Measurements from ENCODE around the gene SIL1.

The SIL1 gene

GRCh38 chr5:139185589-139185988 is 12.6 kb downstream of the SIL1 start:
- H3K27me3 ChIP-seq (replicated peaks in 2 of 5; ENCODE audit: control insufficient read depth in 4 of 5, insufficient read depth in 5 of 5, low read length in 4 of 5), result no peaks in the 10 kb centered on the region
- WGBS (ENCODE audit: insufficient coverage), result 14% methylated on average over 1 of the region's 1 CpG
- H3K36me3 ChIP-seq (ENCODE audit: control insufficient read depth in 4 of 4, insufficient read depth in 4 of 4, low read length in 3 of 4), result peaks cover 0 to 22% (median 5%) of the 10 kb centered on the region in 4 experiments
- H3K4me3 ChIP-seq (ENCODE audit: control insufficient read depth in 1 of 7, extremely low read depth in 1 of 7, insufficient read depth in 4 of 7, low read depth in 2 of 7, low read length in 6 of 7), result peak overlapping the region in 2 of 7 experiments; percentile 1 to 65
- POLR2A ChIA-PET, result interaction anchor here (0.6 kb wide), 1 partner anchor 88 kb away, joined by 3 read pairs; no protein-coding TSS in a partner anchor
- H3K27ac ChIP-seq (ENCODE audit: insufficient read depth in 1 of 2, low read depth in 1 of 2, low read length in 2 of 2, poor library complexity in 1 of 2, severe bottlenecking in 2 of 2), result no peak overlapping the region
- H3K9me3 ChIP-seq (ENCODE audit: control extremely low read depth in 1 of 5, control insufficient read depth in 4 of 5, insufficient read depth in 2 of 5, low read depth in 1 of 5, low read length in 4 of 5), result no peaks in the 10 kb centered on the region
- CTCF ChIA-PET, result interaction anchor here (0.8 to 1.7 kb wide), 5 partner anchors 11 to 86 kb away, joined by 3 to 4 read pairs (median 3); no protein-coding TSS in a partner anchor
- DNase-seq, result peak in 2 of 3 donors; percentile 24 to 31
- H3K4me1 ChIP-seq (ENCODE audit: control extremely low read depth in 1 of 4, control insufficient read depth in 4 of 4, insufficient read depth in 4 of 4, low read length in 3 of 4), result peaks cover 5 to 62% (median 34%) of the 10 kb centered on the region in 4 experiments

- no peaks in the 10 kb centered on the region for H3K27me3 ChIP-seq (replicated peaks in 2 of 5; ENCODE audit: control insufficient read depth in 4 of 5, insufficient read depth in 5 of 5, low read length in 4 of 5)
- peaks cover 0 to 13% (median 5%) of the 10 kb centered on the region in 4 experiments for H3K36me3 ChIP-seq (ENCODE audit: control insufficient read depth in 4 of 4, insufficient read depth in 4 of 4, low read length in 3 of 4)
- no peak for DNase-seq
- CTCF ChIA-PET, result no interaction called here
- no peaks in the 10 kb centered on the region for H3K9me3 ChIP-seq (ENCODE audit: control extremely low read depth in 1 of 5, control insufficient read depth in 4 of 5, insufficient read depth in 2 of 5, low read depth in 1 of 5, low read length in 4 of 5)
- 100% methylated on average over 2 of the region's 2 CpGs for WGBS (ENCODE audit: insufficient coverage)
- H3K4me1 ChIP-seq (ENCODE audit: control extremely low read depth in 1 of 4, control insufficient read depth in 4 of 4, insufficient read depth in 4 of 4, low read length in 3 of 4), result peaks cover 2 to 65% (median 39%) of the 10 kb centered on the region in 4 experiments
- no peak overlapping the region for H3K4me3 ChIP-seq (ENCODE audit: control insufficient read depth in 1 of 7, extremely low read depth in 1 of 7, insufficient read depth in 4 of 7, low read depth in 2 of 7, low read length in 6 of 7)
- POLR2A ChIA-PET, result no interaction called here
- H3K27ac ChIP-seq (ENCODE audit: insufficient read depth in 1 of 2, low read depth in 1 of 2, low read length in 2 of 2, poor library complexity in 1 of 2, severe bottlenecking in 2 of 2), result no peak overlapping the region
Measured at GRCh38 chr5:139183502-139183901, 14.7 kb downstream of the SIL1 start.

DNA sequence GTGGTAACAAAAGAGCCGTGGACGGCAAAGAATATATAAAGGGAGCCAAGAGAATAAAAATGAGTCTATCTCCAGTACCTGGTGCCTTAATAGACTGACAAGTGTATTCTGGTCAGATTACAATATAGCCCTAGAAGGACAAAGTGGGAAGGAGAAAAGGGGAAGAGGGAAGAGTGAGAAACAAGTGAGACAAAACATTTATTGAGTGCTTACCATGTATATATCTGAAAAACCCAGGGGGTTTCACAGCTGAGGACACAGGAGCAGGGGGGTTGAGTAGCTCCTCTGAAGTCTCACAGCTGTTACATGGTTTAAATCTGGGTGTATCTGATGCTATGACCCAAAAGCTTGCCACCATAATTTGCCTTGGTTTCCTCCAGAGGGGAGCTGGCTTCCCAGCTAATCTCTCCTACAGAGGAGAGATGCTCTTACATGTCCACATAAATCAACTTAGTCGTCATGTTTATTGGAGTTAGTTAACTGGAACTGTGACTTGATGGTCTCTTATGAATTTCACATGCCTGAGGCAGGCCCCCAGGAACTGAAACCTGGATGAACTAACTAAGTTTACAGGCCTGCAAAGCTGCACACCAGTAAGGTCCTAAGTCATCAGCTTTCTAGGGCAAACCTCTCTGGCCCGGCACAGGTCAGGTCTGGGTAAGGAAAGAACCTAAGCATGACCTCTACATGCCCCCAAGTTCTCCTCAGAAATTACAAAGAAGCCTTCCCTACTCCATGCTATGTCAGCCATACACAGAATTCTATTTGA is 15.5 kb downstream of the SIL1 start:
- POLR2A ChIA-PET, result no interaction called here
- Histone ChIP-seq H3K27me3 (replicated peaks in 2 of 5; ENCODE audit: control insufficient read depth in 4 of 5, insufficient read depth in 5 of 5, low read length in 4 of 5) (no peaks in the 10 kb centered on the region), H3K4me3 (ENCODE audit: control insufficient read depth in 1 of 7, extremely low read depth in 1 of 7, insufficient read depth in 4 of 7, low read depth in 2 of 7, low read length in 6 of 7) (no peak overlapping the region), H3K27ac (ENCODE audit: insufficient read depth in 1 of 2, low read depth in 1 of 2, low read length in 2 of 2, poor library complexity in 1 of 2, severe bottlenecking in 2 of 2) (no peak overlapping the region), H3K4me1 (ENCODE audit: control extremely low read depth in 1 of 4, control insufficient read depth in 4 of 4, insufficient read depth in 4 of 4, low read length in 3 of 4) (peaks cover 7 to 68% (median 43%) of the 10 kb centered on the region in 4 experiments), H3K9me3 (ENCODE audit: control extremely low read depth in 1 of 5, control insufficient read depth in 4 of 5, insufficient read depth in 2 of 5, low read depth in 1 of 5, low read length in 4 of 5) (no peaks in the 10 kb centered on the region), H3K36me3 (ENCODE audit: control insufficient read depth in 4 of 4, insufficient read depth in 4 of 4, low read length in 3 of 4) (peaks cover 0 to 11% (median 3%) of the 10 kb centered on the region in 4 experiments)
- 96% methylated on average over 2 of the region's 4 CpGs for WGBS (ENCODE audit: insufficient coverage)
- DNase-seq, result no peak
- CTCF ChIA-PET, result interaction anchor here (1.3 kb wide), 1 partner anchor 12 kb away, joined by 3 read pairs; no protein-coding TSS in a partner anchor

DNA sequence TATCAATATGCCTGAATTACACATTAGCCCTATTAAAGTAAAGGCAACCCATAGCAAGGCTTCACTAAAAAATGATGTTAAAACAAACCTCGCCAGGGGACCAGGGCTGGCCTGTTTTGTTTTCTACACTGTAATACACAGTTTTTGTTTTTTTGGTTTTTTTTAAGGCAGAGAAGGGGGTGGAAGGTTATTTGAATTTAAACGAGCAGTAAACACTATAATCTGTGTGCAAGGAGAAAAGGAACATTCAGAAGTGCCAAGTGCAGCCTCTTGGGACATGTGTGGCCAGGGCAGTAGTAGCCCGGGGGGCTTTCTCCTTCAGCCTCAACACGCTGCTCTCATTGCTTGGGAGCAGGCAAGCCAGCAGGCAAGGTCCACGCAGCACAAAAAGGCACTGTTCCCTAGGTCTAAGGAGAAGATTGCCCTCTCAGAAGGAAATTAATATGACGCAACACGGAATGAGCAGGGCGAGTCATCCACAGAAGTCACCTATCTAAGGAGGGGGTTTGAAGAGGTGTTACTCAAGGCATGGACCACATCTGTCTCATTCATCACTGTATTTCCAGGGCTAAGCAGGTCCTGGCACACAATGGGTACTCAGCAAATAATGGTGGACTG is 16.2 kb downstream of the SIL1 start:
- Histone ChIP-seq H3K27me3 (replicated peaks in 2 of 5; ENCODE audit: control insufficient read depth in 4 of 5, insufficient read depth in 5 of 5, low read length in 4 of 5) (no peaks in the 10 kb centered on the region), H3K36me3 (ENCODE audit: control insufficient read depth in 4 of 4, insufficient read depth in 4 of 4, low read length in 3 of 4) (peaks cover 0 to 8% (median under 1%) of the 10 kb centered on the region in 4 experiments), H3K9me3 (ENCODE audit: control extremely low read depth in 1 of 5, control insufficient read depth in 4 of 5, insufficient read depth in 2 of 5, low read depth in 1 of 5, low read length in 4 of 5) (no peaks in the 10 kb centered on the region), H3K4me1 (ENCODE audit: control extremely low read depth in 1 of 4, control insufficient read depth in 4 of 4, insufficient read depth in 4 of 4, low read length in 3 of 4) (peaks cover 7 to 72% (median 48%) of the 10 kb centered on the region in 4 experiments), H3K4me3 (ENCODE audit: control insufficient read depth in 1 of 7, extremely low read depth in 1 of 7, insufficient read depth in 4 of 7, low read depth in 2 of 7, low read length in 6 of 7) (no peak overlapping the region), H3K27ac (ENCODE audit: insufficient read depth in 1 of 2, low read depth in 1 of 2, low read length in 2 of 2, poor library complexity in 1 of 2, severe bottlenecking in 2 of 2) (no peak overlapping the region)
- ChIA-PET POLR2A (no interaction called here), CTCF (interaction anchor here (1.3 kb wide), 1 partner anchor 12 kb away, joined by 3 read pairs; no protein-coding TSS in a partner anchor)
- peak in 2 of 3 donors; percentile 25 to 45 for DNase-seq
- WGBS (ENCODE audit: insufficient coverage), result 95% methylated on average over 7 of the region's 8 CpGs

GRCh38 chr5:139181322-139181730 is 16.8 kb downstream of the SIL1 start:
- no peak overlapping the region for H3K4me3 ChIP-seq (ENCODE audit: control insufficient read depth in 1 of 7, extremely low read depth in 1 of 7, insufficient read depth in 4 of 7, low read depth in 2 of 7, low read length in 6 of 7)
- no CpG with 5 or more reads among the region's 2 CpGs for WGBS (ENCODE audit: insufficient coverage)
- ChIA-PET CTCF (no interaction called here), POLR2A (no interaction called here)
- peaks cover 0 to 2% (median 0%) of the 10 kb centered on the region in 4 experiments for H3K36me3 ChIP-seq (ENCODE audit: control insufficient read depth in 4 of 4, insufficient read depth in 4 of 4, low read length in 3 of 4)
- no peak overlapping the region for H3K27ac ChIP-seq (ENCODE audit: insufficient read depth in 1 of 2, low read depth in 1 of 2, low read length in 2 of 2, poor library complexity in 1 of 2, severe bottlenecking in 2 of 2)
- H3K9me3 ChIP-seq (ENCODE audit: control extremely low read depth in 1 of 5, control insufficient read depth in 4 of 5, insufficient read depth in 2 of 5, low read depth in 1 of 5, low read length in 4 of 5), result no peaks in the 10 kb centered on the region
- peaks cover 7 to 67% (median 46%) of the 10 kb centered on the region in 4 experiments for H3K4me1 ChIP-seq (ENCODE audit: control extremely low read depth in 1 of 4, control insufficient read depth in 4 of 4, insufficient read depth in 4 of 4, low read length in 3 of 4)
- H3K27me3 ChIP-seq (replicated peaks in 2 of 5; ENCODE audit: control insufficient read depth in 4 of 5, insufficient read depth in 5 of 5, low read length in 4 of 5), result no peaks in the 10 kb centered on the region
- DNase-seq, result no peak

DNA sequence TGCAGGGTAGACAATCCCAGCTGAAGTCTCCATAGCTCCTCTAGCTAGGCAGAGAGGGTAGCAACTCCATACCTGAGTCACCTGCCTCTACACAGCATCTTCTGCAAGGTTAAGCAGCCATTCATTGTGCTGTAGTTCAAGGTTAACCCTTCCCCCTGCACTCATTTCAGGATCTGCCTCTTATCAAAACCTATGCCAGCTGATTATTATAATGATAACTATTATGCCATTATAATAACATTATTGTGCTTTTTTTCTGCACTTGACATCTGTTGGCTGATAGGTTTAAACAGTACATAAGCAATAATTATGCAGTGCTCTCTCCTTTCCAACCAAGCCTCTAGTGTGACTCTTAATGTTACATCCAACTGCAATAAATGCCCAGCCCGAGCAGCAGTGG is 17.3 kb downstream of the SIL1 start:
- 100% methylated on average over 1 of the region's 1 CpG for WGBS (ENCODE audit: insufficient coverage)
- Histone ChIP-seq H3K4me3 (ENCODE audit: control insufficient read depth in 1 of 7, extremely low read depth in 1 of 7, insufficient read depth in 4 of 7, low read depth in 2 of 7, low read length in 6 of 7) (no peak overlapping the region), H3K36me3 (ENCODE audit: control insufficient read depth in 4 of 4, insufficient read depth in 4 of 4, low read length in 3 of 4) (peaks cover 0 to 2% (median 0%) of the 10 kb centered on the region in 4 experiments), H3K27me3 (replicated peaks in 2 of 5; ENCODE audit: control insufficient read depth in 4 of 5, insufficient read depth in 5 of 5, low read length in 4 of 5) (no peaks in the 10 kb centered on the region), H3K4me1 (ENCODE audit: control extremely low read depth in 1 of 4, control insufficient read depth in 4 of 4, insufficient read depth in 4 of 4, low read length in 3 of 4) (peaks cover 7 to 63% (median 42%) of the 10 kb centered on the region in 4 experiments), H3K27ac (ENCODE audit: insufficient read depth in 1 of 2, low read depth in 1 of 2, low read length in 2 of 2, poor library complexity in 1 of 2, severe bottlenecking in 2 of 2) (no peak overlapping the region), H3K9me3 (ENCODE audit: control extremely low read depth in 1 of 5, control insufficient read depth in 4 of 5, insufficient read depth in 2 of 5, low read depth in 1 of 5, low read length in 4 of 5) (no peaks in the 10 kb centered on the region)
- ChIA-PET CTCF (interaction anchor here (1.2 kb wide), 2 partner anchors 67 to 81 kb away, joined by 3 read pairs; no protein-coding TSS in a partner anchor), POLR2A (no interaction called here)
- no peak for DNase-seq
